HG03175 (cell line): ENCODE results near the gene RFX2.
"Not testable (repeated sequence)": the region's sequence is repeated elsewhere in the genome, so short reads cannot be mapped to it uniquely, and the experiment has no call there.

ENCODE experiments used
- ATAC-seq: cut with Tn5 transposase; IDR thresholded peaks from one replicate; pipeline ENCODE4 v1.9.1; 2021; ENCODE audit warnings: mild to moderate bottlenecking, moderate library complexity; ENCODE audit not compliant: unreplicated experiment

Gene RFX2

GRCh38 chr19:6041991-6042481 lies 68.3 kb downstream of the RFX2 start:
- ATAC-seq: no peak

GRCh38 chr19:6041071-6041470 lies 69.2 kb downstream of the RFX2 start:
- ATAC-seq: no peak

GRCh38 chr19:6039566-6040225 lies 70.6 kb downstream of the RFX2 start:
- ATAC-seq: no peak

GRCh38 chr19:6038634-6039405 lies 71.5 kb downstream of the RFX2 start:
- ATAC-seq: no peak

- no peak for ATAC-seq
Observed at GRCh38 chr19:6035026-6035425, 75.3 kb downstream of the RFX2 start.

GRCh38 chr19:6034512-6034911 lies 75.8 kb downstream of the RFX2 start:
- no peak for ATAC-seq

- ATAC-seq: no peak
Observed at GRCh38 chr19:6033744-6034264, 76.5 kb downstream of the RFX2 start.

GRCh38 chr19:6032827-6033226 lies 77.5 kb downstream of the RFX2 start:
- ATAC-seq: no peak

- no peak for ATAC-seq
Observed at GRCh38 chr19:6032381-6032780, 77.9 kb downstream of the RFX2 start.

- ATAC-seq: no peak
Observed at GRCh38 chr19:6030214-6030507, 80.1 kb downstream of the RFX2 start.

GRCh38 chr19:6026390-6027227 lies 83.7 kb downstream of the RFX2 start:
- ATAC-seq: no peak

- not testable (repeated sequence) for ATAC-seq
Observed at GRCh38 chr19:6024756-6025155, 85.5 kb downstream of the RFX2 start.

- no peak for ATAC-seq
Observed at GRCh38 chr19:6023936-6024335, 86.4 kb downstream of the RFX2 start.

GRCh38 chr19:6023085-6023682 lies 87.1 kb downstream of the RFX2 start:
- ATAC-seq: no peak

GRCh38 chr19:6022570-6023064 lies 87.7 kb downstream of the RFX2 start:
- no peak for ATAC-seq

GRCh38 chr19:6021878-6022569 lies 88.3 kb downstream of the RFX2 start:
- no peak for ATAC-seq

GRCh38 chr19:6020972-6021805 lies 89.1 kb downstream of the RFX2 start:
- ATAC-seq: no peak

- ATAC-seq: no peak
Observed at GRCh38 chr19:6020166-6020882, 90.0 kb downstream of the RFX2 start.

- no peak for ATAC-seq
Observed at GRCh38 chr19:6018786-6019185, 91.5 kb downstream of the RFX2 start.
